Measurements from ENCODE around the gene ITGB1.

GRCh38 chr10:32982911-32983909, 25.2 kb upstream of the ITGB1 start:
- TF ChIP-seq YY1 (IDR thresholded peaks at IDR 0.05; ENCODE audit: low read depth, low read length) (no peak), EP300 (IDR thresholded peaks at IDR 0.05; ENCODE audit: borderline replicate concordance in 1 of 2, control insufficient read depth in 1 of 2, low read depth in 2 of 2, low read length in 2 of 2) (no peak), CTCF (IDR thresholded peaks at IDR 0.05 in 2 of 3, conservative IDR thresholded peaks at IDR 0.05 in 1 of 3; ENCODE audit: control insufficient read depth in 2 of 3, extremely low read depth in 1 of 3, insufficient read depth in 1 of 3, low read depth in 3 of 3, low read length in 3 of 3) (no peak), POLR2A (IDR thresholded peaks at IDR 0.05; ENCODE audit: low read depth, low read length) (no peak), SUPT20H (IDR thresholded peaks at IDR 0.05; ENCODE audit: borderline replicate concordance, control insufficient read depth, low read depth, low read length) (no peak), RFX5 (IDR thresholded peaks at IDR 0.05; ENCODE audit: low read depth, low read length) (no peak)
- TF ChIP-seq, protein P1, sequence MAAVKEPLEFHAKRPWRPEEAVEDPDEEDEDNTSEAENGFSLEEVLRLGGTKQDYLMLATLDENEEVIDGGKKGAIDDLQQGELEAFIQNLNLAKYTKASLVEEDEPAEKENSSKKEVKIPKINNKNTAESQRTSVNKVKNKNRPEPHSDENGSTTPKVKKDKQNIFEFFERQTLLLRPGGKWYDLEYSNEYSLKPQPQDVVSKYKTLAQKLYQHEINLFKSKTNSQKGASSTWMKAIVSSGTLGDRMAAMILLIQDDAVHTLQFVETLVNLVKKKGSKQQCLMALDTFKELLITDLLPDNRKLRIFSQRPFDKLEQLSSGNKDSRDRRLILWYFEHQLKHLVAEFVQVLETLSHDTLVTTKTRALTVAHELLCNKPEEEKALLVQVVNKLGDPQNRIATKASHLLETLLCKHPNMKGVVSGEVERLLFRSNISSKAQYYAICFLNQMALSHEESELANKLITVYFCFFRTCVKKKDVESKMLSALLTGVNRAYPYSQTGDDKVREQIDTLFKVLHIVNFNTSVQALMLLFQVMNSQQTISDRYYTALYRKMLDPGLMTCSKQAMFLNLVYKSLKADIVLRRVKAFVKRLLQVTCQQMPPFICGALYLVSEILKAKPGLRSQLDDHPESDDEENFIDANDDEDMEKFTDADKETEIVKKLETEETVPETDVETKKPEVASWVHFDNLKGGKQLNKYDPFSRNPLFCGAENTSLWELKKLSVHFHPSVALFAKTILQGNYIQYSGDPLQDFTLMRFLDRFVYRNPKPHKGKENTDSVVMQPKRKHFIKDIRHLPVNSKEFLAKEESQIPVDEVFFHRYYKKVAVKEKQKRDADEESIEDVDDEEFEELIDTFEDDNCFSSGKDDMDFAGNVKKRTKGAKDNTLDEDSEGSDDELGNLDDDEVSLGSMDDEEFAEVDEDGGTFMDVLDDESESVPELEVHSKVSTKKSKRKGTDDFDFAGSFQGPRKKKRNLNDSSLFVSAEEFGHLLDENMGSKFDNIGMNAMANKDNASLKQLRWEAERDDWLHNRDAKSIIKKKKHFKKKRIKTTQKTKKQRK (IDR thresholded peaks at IDR 0.05; ENCODE audit: low read depth, low read length), result no peak
